Testis (tissue), 2 donors: ENCODE results near the gene CPNE9.

Source experiments
- CTCF ChIP-seq, 3 experiments: fragments of 450-650 bp in 2 of 3; fragments of 200-600 bp in 1 of 3; sonication (generic) in 1 of 3; IDR thresholded peaks; one replicate each; pipeline ENCODE4 v1.5.1; 2016 to 2019; ENCODE audit warnings: antibody characterized with exemption in 3 of 3, mild to moderate bottlenecking in 2 of 3, moderate library complexity in 1 of 3
- POLR2A ChIP-seq: fragments of 450-650 bp; IDR thresholded peaks from one replicate; pipeline ENCODE4 v1.6.1; 2017; ENCODE audit warnings: antibody characterized with exemption, mild to moderate bottlenecking, moderate library complexity

GRCh38 chr3:9692416-9692815, 11.2 kb upstream of the CPNE9 start:
- no peak for TF ChIP-seq CTCF (IDR thresholded peaks at IDR 0.05)
- no peak for TF ChIP-seq POLR2A
